Activated CD8-positive, alpha-beta memory T cell treated with anti-CD3 and anti-CD28 coated beads for 1 hour (primary cell): Measurements from ENCODE around the gene SPP2.

Experiments
- DNase-seq, 2 donors: peaks; one replicate each; pipeline ENCODE4 v3.0.0-alpha.2; 2020; ENCODE audit warnings: low read depth in 1 of 2; ENCODE audit errors: extremely low read depth in 1 of 2

The SPP2 gene, protein sequence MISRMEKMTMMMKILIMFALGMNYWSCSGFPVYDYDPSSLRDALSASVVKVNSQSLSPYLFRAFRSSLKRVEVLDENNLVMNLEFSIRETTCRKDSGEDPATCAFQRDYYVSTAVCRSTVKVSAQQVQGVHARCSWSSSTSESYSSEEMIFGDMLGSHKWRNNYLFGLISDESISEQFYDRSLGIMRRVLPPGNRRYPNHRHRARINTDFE

DNA sequence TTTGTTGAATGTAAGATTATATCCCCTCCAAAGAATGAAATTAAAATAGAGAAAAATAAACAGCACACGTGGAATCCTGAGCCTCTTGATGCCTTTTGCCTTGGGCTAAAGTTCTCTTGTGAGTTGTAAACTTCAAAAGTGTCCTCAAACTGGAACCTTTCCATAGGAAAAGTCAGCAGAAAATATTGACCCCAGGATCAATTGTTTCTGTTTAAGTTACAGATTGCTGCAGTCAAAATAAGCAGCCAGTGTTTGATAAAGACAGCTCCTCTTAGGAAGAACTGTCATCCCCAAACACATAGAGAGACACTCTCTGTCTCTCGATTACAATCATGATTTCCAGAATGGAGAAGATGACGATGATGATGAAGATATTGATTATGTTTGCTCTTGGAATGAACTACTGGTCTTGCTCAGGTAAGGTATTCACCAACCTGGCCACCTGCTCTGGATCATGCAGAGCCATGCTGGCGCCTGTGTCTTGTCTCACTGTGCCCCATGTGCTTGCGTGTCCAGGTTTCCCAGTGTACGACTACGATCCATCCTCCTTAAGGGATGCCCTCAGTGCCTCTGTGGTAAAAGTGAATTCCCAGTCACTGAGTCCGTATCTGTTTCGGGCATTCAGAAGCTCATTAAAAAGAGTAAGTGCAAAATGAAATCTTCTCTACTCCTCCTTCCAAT lies at the start of gene SPP2:
Gene SPP2 (plus strand): TSS at position 248 of the 681 bp plus-strand sequence. CDS start 85 bp downstream, at position 333.
- no peak for DNase-seq

DNA sequence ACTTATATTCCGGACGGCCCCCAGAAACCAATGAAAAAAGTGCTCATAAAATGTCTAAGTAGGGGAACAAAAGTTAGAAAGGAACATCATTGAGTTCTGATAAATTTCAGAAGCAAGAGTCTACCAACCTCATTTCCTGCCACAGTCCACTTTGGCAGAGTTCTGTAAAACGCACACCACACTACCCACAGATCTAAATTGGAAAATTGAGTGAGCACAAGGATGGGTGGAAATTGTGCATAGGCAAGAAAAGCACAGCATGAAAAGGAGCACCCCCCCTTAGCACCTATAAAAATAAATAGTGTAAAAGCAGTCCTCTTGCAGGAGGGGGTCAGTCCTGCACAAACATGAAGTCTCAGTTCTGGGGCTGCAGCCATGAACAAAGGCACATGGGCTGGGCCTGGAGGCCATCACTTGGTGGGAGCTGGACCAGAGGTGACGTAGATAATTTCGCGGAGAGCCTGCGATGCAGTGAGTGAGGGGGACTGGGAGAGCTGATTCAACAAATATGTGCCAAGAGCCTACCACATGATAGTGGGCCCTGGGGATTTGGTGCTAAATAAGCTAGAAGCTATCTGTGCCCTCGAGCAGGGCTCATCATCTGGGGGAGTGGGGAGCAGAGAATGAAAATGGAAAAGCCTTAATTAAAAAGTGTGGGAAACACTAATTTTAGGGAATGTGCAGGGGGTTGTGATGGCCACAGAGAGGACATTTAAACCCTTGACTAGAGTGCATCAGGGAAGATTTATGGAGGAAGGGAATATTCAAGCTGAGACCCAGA lies 48.9 kb upstream of the SPP2 start:
- no peak for DNase-seq

DNA sequence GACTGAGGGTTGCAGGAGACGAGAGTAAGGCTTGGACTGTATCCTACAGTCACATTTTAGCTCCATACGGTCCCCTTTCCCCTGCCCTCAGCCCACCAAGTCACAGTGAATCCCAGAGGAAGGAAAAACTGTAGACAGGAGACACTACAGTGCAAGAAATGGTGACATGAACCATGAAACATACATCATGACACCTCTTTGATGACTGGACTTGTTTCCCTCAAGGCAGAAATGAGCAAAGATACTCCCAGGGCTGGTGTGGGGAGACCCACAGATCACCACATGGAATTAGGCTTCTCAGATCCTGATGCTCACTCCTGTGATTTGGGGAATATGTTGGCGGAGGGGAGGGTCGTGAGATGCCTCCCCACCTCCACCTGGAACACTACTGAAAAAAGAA lies 48.2 kb upstream of the SPP2 start:
- no peak for DNase-seq

DNA sequence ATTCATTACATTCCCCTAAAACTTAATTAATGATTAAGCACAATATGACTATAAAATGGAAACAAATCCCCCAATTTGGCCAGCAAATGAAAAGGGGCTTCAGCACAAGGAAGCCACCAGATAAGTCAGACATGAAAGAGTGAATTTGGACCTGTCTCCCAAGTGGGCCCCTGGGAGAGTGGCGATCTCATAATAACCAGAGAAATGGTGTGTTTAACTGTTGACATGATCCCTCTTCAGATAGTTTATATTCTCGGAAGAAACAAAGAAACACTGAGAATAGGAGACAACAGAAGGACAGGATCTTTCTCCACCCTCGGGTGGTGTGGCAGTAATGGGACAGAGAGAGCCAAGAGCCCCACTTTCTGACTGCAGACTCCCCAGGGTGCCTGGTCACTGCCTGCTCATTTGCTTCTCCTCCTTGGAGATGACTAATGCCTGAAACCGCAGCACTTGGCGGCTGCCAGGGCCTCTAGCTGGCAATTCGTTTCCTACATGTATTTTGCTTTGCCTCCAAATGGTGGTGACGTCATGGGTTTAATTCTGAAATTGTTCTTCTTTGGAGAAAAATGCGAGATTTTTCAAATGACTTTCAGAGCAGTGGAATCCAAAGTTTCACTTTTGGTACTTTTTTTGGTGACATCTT lies 46.4 kb upstream of the SPP2 start:
- no peak for DNase-seq

DNA sequence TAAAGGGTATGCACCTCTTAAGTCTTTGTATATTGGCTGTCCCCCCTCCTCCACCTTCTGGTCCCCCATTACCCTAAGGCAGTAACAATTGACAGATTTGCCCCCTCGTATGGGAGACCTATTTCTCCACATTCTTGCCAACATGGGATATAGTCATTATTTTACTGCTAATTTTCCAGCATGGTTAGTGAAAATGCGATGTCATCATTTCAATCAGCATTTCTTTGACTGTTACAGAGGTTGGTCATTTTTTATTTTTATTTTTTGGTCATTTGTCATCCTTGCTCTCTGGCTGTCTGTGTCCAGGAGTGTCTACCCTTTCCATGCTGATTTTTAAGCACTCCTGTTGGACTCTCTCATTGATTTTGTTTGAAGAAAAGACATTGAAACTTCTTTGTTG lies 45.4 kb upstream of the SPP2 start:
- no peak for DNase-seq

DNA sequence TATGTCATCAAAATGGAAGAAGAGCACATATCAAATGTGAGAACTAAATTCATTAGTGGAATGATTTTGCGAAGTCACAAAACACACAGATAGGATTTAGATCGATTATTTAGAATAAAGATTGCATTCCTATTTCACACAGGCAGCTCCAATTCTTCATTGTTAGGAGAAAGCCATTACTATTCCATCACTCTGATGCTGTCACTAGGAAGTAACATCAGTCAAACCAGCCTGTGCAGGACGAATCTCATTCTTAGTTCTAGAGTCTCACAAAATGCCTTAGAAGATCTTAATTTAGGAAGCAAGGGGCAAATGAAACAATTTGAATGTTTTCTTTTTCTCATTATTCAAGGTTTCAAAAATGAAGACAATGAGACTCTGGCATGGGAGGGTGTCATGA lies 44.0 kb upstream of the SPP2 start:
- DNase-seq = no peak

DNA sequence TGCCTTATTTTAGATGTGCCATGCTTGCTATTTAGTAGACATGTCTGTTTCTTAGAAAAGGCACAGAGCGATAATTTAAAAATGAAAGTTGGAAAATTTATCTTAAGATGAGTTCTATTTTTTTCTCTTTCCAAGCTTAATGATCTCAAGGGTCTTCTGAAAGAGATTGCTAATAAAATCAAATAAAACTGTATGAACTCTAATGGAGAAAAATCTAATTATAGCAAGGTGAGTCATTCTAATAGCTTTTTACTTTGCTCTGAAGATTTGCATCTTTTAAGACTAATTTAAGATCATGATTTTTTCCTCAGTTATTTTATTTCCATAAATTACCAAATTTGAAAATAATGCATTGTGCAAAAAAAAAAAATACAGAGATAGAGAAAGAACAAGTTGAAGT lies 36.1 kb upstream of the SPP2 start:
- no peak for DNase-seq

DNA sequence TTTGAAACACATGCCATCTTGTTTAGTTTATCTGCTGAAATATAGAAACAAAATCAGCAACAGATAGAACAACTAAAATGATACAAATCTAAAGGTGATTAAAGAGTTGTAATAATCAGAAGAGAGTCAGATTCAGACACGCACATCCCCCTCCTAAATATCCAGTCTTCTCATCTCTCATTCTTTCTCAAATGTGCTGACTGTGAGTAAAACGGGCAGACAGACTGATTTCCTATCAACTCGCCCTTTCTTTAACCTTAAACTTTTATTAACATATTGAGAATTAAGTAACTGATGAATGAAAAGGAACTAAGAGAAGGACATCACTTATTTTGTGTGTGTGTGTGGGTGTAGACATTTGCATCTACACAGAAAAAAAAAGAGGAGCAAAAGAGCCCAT lies 34.6 kb upstream of the SPP2 start:
- DNase-seq = no peak

DNA sequence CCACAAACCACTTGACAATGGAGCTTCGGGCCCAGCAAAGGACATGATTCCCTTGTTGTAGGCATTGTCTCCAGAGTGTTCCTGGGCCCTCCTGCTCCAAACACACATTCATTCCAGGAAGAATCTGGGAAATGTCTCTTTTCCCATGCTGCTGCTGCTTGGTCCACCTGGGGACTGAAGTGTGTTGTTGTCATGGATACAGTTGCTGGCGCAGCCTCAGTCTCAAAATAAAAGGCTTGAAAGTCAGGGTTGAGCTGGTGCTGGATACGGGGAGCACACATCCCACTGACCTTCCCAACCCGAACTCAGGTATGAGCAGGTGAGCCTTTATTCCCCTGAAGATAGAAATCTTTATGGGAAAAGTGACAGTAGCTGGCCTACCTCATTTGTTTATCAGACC lies 30.6 kb upstream of the SPP2 start:
- DNase-seq = no peak

DNA sequence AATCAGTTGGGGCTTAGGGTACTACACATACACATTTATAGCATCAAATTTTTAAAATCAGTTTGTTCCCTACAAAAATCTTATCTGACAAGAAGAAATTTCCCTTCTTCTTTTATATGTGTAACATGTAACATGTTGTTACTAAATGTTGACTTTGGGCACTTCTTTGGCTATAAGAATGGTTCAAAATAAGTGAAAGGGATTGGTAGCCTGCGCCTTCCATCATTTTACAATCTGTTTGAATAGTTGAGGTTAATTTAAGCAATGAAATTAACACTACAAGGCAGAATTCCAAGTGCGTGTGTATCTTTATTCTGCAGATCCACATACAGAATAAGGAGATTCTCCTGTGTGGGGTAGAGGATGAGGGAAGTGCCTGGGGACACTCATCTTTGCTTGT lies 30.2 kb upstream of the SPP2 start:
- no peak for DNase-seq

DNA sequence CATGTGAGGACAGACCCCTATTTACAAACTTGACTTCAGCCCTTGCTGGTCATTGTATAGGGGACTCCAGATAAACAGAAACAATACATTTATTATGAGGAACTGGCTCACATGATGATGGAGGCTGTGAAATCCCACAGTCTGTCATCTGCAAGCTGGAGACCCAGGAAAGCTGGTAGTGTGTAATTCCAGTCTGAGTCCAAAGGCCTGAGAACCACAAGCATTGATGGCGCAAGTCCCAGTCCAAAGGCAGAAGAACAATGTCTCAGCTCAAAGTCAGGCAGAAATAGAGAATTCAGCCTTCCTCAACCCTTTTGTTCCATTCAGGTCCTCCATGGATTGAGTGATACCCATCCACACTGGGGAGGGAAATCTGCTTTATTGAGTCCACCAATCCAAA lies 28.1 kb upstream of the SPP2 start:
- no peak for DNase-seq

DNA sequence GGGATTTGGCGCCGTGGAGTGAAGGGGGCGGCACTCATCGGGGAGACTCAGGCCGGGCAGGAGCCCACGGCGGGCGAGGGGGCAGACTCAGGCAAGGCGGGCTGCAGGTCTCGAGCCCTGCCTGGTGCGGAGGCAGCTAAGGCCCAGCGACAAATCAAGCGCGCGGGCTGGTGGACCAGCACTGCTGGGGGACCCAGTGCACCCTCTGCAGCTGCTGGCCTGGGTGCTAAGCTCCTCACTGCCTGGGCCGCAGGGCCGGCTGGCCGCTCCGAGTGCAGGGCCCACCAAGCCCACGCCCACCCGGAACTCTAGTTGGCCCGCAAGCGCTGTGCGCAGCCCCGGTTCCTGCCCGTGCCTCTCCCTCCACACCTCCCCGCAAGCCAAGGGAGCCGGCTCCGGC lies 26.2 kb upstream of the SPP2 start:
- no peak for DNase-seq

DNA sequence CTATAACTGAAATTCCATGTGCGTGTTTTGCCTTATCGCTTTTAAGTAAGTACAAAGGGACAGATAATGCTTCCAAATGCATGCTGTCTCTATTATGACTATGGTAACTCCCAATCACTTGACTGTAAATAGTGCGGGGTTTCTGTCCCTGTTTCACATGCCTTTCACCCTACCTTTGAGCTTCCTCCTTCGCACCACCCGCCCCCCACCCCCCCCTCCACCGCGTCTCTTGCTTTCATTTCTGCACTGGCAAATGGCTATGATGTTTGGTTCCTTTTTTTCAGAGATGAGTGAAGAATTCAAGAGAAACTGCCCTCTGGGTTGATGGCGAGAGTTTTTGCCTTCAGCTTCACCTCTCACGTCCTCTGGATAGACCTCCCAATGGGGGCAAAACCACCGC lies 25.0 kb upstream of the SPP2 start:
- no peak for DNase-seq

DNA sequence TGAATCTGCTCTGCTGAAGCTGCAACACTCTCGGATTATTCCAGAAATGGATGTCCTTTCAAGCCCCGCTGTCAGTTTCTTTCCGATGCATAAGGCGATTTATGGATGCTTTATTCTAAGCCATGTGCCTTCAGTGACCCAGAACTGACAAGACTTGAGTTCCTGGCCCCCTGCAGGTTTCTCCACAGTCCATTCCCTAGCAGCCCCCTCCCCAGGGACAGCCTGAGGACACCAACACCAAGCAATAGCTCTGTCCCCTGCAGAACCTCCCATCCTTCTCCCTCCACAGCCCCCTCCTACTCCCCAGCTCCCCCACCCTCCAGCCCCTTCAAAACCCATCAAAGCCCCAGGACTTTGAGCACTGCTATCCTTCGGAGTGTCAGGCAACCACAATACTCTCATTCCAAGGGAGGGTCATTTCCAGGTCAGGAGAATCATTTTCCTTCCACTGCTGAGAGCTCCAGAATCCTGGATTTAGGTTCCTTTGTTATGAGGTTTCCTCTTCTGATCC lies 24.6 kb upstream of the SPP2 start:
- DNase-seq = no peak

DNA sequence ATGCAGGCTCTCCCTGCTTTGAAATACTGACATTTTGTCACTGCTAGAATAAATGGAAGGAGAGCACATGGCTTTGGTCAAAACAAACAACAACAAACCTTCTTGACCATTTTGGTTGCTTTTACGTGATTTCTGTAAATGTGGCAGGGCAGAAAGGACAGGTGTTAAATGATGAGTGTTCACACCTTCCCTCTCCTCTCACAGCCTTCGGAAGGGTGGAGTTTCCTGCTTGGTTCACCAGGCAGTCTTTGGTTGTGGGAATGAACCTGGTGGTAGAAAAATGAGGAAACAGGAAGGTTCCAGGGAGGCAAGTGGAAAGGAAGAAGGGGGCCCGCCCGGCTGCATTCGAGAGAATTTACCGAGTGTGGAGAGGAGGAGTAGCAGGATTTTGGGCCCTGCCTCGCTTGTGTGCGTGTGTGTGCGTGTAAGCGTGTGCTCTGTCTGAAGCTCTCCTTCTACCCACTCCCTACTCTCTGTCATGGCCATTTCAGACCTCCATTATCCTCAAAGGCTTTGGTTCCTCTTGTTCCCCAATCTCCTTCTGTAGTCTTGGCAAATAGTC lies 23.7 kb upstream of the SPP2 start:
- no peak for DNase-seq

DNA sequence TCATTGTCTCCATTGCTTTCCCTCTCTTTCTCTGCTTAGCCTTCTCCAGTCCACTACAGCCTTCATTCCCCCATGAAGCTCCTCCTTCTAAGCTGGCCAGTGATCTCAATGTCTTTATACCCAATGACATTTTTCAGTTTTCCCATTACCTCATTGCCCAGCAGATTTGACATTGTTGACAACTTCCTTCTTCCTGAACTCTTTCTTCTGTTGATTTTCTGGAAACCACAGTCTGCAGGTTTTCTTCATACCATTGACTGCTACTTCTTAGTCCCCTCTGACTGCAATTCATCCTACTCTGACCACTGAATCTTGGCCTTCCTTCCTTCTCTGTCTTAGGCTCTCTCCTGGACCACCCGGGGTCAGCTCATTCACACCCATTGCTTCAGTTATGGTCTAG lies 22.9 kb upstream of the SPP2 start:
- DNase-seq = no peak

DNA sequence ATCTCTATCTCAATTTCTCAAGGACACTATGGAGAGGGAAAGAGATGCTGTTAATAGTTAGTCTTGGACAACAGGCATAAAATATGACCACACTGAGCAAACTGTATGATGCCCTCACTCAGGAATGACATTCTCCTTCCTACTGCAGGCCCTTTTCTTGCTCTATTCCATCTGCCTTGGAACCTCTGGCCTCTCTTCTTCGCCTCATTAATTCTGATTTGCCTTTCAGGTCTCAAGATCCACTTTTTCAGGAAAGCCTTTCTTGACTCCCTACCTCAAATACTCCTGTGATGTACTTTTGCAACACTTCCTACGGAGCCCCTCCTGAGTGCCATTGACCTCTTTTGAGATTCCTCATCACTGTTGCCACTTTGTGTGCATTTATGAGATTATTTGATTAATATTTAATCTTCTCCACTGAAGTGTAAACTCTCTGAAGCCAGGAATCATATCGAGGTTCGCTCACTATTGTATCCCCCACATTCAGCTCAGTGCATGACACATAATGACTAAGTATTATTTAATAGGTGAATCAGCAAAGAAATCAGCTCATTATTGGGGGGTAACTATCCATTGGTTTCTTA lies 21.3 kb upstream of the SPP2 start:
- no peak for DNase-seq

DNA sequence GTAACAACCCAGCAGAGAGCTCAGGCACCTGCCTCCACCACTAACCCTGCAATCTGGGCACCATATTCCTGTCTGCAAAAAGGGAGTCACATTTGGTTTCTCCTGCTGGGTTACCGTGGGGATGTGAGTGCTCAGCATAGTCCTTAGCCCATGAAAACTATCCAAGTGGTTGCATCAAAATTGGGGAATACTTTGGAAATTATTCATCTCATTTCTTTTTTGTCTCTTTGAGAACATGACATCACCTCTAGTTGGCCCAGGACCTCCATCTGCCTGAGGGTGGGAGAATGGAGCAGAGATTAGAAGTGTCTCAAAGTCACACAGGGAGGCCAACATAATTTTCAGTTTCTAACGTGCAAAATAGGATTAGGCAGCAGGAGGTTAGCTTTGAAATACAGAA lies 19.3 kb upstream of the SPP2 start:
- no peak for DNase-seq

DNA sequence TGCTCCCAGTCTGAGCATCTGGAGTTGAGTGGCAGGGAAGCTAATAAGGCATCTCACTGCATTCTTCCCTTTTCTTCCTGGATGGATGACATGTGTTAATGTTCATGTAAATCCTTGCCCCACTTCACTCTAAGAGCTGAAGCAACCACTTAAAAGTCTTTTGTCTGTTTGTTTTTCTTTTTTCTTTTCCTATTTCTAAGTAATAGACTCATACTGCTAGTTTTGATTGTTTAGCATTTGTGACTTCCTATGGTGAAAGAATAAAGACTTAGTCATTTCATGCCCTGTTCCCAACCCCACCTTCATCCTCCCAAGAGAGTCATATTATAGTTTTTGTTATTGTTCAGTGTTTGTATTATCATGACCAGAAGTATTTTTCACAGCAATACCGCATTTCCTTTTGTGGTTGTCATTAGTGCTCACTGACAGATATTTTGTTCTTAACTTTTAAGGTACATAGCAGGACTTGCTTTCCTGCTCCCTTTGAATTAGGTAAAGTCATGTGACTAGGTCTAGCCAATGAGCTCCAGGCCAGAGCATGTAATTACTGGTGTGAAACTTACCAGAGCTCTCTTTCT lies 18.1 kb upstream of the SPP2 start:
- no peak for DNase-seq

DNA sequence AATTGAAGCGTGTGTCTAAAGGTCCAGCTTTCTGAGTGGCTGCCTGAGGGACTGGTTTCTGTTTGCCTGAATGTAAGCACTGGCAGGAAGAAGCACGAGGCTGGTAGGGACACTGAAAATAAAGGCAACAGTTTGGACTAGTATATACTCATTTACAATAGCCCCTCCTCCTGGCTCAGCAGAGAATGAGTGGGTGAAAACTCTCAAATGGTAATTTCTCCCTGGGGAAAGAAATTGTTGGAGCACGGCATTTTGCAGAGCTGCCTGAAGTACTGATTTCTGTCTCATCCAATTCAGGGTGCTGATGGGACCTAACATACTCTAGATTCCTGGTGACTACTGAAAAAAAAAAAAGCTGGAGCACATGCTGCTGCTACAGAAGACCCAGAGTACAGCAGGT lies 17.3 kb upstream of the SPP2 start:
- no peak for DNase-seq
